ENCODE results near the gene OVAAL.

OVAAL gene

GRCh38 chr1:180571832-180572636 is 13.3 kb downstream of the OVAAL start:
- no peak for DNase-seq

- DNase-seq, result no peak
Observed at GRCh38 chr1:180572760-180573159, 14.0 kb downstream of the OVAAL start.

GRCh38 chr1:180574031-180574713 is 15.4 kb downstream of the OVAAL start:
- no peak for DNase-seq

- no peak for DNase-seq
Observed at GRCh38 chr1:180577361-180577760, 18.6 kb downstream of the OVAAL start.

GRCh38 chr1:180579961-180580611 is 21.3 kb downstream of the OVAAL start:
- no peak for DNase-seq

- DNase-seq, result no peak
Observed at GRCh38 chr1:180581635-180582039, 22.9 kb downstream of the OVAAL start.

- no peak for DNase-seq
Observed at GRCh38 chr1:180584869-180585268, 26.1 kb downstream of the OVAAL start.

GRCh38 chr1:180585994-180586359 is 27.2 kb downstream of the OVAAL start:
- DNase-seq, result no peak

- no peak for DNase-seq
Observed at GRCh38 chr1:180586671-180587155, 27.9 kb downstream of the OVAAL start.

GRCh38 chr1:180588121-180588520 is 29.4 kb downstream of the OVAAL start:
- no peak for DNase-seq

GRCh38 chr1:180590889-180591288 is 32.1 kb downstream of the OVAAL start:
- no peak for DNase-seq

- DNase-seq, result no peak
Observed at GRCh38 chr1:180593382-180593781, 34.6 kb downstream of the OVAAL start.

- no peak for DNase-seq
Observed at GRCh38 chr1:180594723-180595122, 36.0 kb downstream of the OVAAL start.

GRCh38 chr1:180595966-180596365 is 37.2 kb downstream of the OVAAL start:
- no peak for DNase-seq

- no peak for DNase-seq
Observed at GRCh38 chr1:180597520-180597919, 38.8 kb downstream of the OVAAL start.

- DNase-seq, result no peak
Observed at GRCh38 chr1:180598333-180598974, 39.7 kb downstream of the OVAAL start.

- DNase-seq, result no peak
Observed at GRCh38 chr1:180600343-180600742, 41.6 kb downstream of the OVAAL start.

GRCh38 chr1:180601512-180601911 is 42.7 kb downstream of the OVAAL start:
- DNase-seq, result no peak

- no peak for DNase-seq
Observed at GRCh38 chr1:180603223-180603849, 44.6 kb downstream of the OVAAL start.

GRCh38 chr1:180603850-180604226 is 45.1 kb downstream of the OVAAL start:
- no peak for DNase-seq

GRCh38 chr1:180606155-180606554 is 47.4 kb downstream of the OVAAL start:
- DNase-seq, result no peak

- no peak for DNase-seq
Observed at GRCh38 chr1:180609643-180610555, 51.1 kb downstream of the OVAAL start.

All from activated CD8-positive, alpha-beta memory T cell treated with anti-CD3 and anti-CD28 coated beads, Interleukin-2, amount 50 U/mL, for 4 hours (primary cell).